LNCaP clone FGC (cell line): ENCODE measurements around the gene DAP.

ENCODE experiments used
- DNase-seq: peaks from one replicate; pipeline ENCODE4 v3.0.0-alpha.2; 2011; ENCODE audit warnings: low read depth
- H3K4me3 ChIP-seq: 2 replicates; pipeline ENCODE4 v1.5.1; 2011; ENCODE audit warnings: mild to moderate bottlenecking, low read depth, low read length, control low read depth
- TF ChIP-seq, protein P1 (sequence below): IDR thresholded peaks from 2 replicates; pipeline ENCODE4 v1.5.1; 2012; ENCODE audit warnings: mild to moderate bottlenecking; ENCODE audit not compliant: control insufficient read depth, insufficient read depth; ENCODE audit errors: extremely low read depth

Gene DAP

DNA sequence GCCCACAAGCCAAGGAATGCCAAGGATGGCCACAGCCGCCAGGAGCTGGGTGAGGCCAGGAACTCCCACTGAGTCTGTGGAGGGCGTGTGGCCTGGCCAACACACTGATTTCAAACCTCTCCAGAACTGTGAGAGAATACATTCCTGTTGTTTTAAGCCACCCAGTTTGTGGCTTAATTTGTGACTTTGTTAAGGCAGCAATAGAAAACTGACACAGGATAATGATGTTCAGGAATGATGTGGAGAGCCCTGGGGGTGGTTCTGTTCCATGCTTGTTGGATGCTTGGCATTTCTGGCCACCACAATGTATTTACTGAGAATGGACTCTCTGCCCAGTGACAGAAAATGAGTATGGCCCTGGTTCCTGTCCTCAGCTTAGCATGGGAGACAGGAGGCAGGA, 82.8 kb downstream of the DAP start:
- no peak overlapping the region for H3K4me3 ChIP-seq
- TF ChIP-seq, protein P1, sequence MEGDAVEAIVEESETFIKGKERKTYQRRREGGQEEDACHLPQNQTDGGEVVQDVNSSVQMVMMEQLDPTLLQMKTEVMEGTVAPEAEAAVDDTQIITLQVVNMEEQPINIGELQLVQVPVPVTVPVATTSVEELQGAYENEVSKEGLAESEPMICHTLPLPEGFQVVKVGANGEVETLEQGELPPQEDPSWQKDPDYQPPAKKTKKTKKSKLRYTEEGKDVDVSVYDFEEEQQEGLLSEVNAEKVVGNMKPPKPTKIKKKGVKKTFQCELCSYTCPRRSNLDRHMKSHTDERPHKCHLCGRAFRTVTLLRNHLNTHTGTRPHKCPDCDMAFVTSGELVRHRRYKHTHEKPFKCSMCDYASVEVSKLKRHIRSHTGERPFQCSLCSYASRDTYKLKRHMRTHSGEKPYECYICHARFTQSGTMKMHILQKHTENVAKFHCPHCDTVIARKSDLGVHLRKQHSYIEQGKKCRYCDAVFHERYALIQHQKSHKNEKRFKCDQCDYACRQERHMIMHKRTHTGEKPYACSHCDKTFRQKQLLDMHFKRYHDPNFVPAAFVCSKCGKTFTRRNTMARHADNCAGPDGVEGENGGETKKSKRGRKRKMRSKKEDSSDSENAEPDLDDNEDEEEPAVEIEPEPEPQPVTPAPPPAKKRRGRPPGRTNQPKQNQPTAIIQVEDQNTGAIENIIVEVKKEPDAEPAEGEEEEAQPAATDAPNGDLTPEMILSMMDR: no peak
- no peak for DNase-seq

DNA sequence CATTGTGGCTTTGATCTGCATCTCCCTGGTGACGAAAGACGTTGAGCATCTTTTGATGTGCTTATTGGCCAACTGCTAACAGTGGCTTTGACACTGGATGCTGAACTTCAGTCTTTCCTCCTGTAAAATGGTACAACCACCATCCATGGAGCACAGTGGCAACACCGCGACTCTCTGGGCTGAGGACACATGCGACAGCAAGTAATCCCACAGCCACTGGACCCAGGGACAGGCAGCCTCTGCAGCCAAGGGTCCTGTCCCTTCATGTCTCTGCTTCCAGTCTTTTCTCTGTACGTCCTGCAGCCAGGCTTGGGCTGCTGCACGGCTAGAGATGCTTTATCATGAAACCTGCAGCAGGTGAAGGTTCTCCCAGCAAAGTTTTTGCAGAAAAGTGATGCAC, 83.5 kb downstream of the DAP start:
- TF ChIP-seq, protein P1: no peak
- no peak for DNase-seq
- no peak overlapping the region for H3K4me3 ChIP-seq

DNA sequence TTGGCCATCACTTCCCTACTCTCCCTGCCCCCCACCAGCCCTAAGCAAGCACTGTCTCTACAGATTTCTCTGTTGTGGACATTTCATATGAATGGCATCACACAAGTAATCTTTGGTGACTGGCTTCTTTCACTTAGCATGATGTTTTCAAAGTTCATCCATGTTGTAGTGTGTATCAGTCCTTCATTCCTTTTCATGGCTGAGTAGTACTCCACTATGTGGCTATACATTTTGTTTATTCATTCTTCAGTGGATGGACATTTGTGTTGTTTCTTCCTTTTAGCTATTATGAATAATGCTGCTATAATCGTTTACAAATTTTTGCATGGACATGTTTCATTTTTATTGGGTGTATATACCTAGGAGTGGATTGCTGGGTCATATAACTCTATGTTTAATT, 84.1 kb downstream of the DAP start:
- no peak for DNase-seq
- H3K4me3 ChIP-seq: no peak overlapping the region
- TF ChIP-seq, protein P1: no peak

DNA sequence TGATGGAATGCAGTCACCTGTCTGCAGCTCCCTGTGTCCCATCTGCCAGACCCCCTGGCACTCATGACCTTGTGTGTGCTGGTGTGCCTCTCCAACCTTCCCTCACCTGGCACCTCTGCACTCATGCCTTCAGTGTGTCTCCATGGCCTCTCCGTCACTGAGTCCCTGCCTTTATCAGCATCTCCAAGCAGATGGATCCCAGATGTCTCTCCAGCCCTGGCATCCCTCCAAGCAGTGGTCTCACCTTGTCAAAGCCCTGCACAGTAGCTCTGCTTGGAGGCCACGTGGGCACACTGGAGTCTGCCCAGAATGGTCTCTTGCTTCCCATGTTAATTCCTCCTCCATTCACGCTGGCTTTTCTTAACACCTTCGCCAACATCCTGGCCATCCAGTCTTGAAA, 84.8 kb downstream of the DAP start:
- TF ChIP-seq, protein P1: no peak
- DNase-seq: no peak
- no peak overlapping the region for H3K4me3 ChIP-seq

DNA sequence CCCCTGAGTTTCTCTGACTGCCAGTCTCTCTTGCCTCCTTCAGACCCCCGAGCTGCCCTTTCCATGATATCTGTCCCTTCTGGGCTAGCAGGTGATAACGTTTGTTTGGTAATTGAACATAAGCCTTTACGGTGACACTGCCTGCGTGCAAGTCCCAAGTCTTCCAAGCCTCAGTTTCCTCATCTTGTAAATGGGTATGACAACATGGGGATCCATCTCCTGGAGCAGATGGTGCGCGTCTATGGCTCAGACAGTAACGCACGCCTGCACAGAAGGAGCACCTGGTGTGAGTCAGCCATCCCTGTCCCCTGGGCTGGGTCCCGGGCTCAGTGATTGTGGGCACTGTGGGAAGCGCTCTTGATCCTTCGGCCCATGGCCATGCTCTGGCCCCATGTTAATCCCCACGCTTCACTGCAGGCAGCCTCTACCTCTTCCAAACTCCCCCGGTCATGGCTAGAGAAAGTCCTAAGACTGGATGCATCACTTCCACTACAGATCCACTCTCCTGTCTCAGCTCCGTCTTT, 85.8 kb downstream of the DAP start:
- TF ChIP-seq, protein P1: no peak
- no peak overlapping the region for H3K4me3 ChIP-seq
- DNase-seq: no peak

DNA sequence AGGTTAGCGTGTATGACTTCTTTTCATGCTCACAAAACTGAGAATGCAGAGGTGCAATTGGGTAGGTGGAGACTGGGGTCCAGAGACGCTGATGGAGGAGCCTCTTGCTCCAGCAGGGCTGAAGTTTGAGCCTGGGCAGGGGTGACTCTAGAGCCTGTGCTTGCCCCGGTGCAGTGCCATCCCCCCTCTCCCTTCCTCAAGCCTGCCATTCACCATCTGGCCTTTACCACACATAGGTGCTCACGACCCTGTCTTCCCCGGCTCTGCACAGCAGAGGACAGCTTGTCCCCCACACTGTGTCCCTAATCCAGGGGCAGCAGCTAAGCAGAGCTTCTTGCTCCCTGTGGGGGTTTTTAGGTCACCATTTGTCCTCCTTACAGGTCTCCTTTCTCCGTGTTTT, 86.5 kb downstream of the DAP start:
- TF ChIP-seq, protein P1: no peak
- H3K4me3 ChIP-seq: no peak overlapping the region
- DNase-seq: no peak

DNA sequence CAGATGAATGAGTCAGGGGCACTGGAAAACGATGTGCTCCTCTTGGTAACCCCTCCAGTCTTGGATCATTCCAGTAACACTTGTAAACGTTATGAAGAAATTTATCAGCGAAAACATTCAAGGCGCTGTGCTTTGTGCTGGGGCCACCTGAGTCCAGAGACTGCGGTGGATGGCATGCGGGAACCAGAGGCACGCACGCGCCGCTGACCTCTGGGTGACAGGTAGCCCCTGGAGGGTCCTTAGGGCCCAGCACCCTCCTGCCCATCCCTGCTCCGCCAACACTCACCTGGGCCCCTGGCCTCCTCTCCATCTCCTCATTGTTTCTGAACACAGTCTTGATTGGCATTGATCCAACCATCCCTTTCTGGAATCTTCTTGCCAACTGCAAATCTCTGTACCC, 86.9 kb downstream of the DAP start:
- TF ChIP-seq, protein P1: no peak
- DNase-seq: no peak
- no peak overlapping the region for H3K4me3 ChIP-seq
